PFSK-1 (cell line): ENCODE results near the gene EFCC1.

Experiments used
- FOXP2 ChIP-seq: optimal IDR thresholded peaks from 2 replicates; pipeline ENCODE3; 2011; ENCODE audit warnings: borderline replicate concordance, control low read depth, inconsistent platforms; ENCODE audit not compliant: insufficient read depth; ENCODE audit errors: extremely low read length, extremely low read depth
- POLR2AphosphoS5 ChIP-seq: IDR thresholded peaks from 2 replicates; pipeline ENCODE4 v1.6.1; 2012; ENCODE audit warnings: low read depth, mild to moderate bottlenecking, control low read depth, low read length, moderate library complexity
- SIN3A ChIP-seq: IDR thresholded peaks from 2 replicates; pipeline ENCODE4 v1.6.1; 2012; ENCODE audit warnings: mild to moderate bottlenecking, low read length, moderate library complexity, borderline replicate concordance; ENCODE audit not compliant: insufficient read depth
- TAF1 ChIP-seq: IDR thresholded peaks from 2 replicates; pipeline ENCODE4 v1.6.1; 2012; ENCODE audit warnings: low read length, control low read depth, borderline replicate concordance; ENCODE audit not compliant: insufficient read depth
- TF ChIP-seq, protein P1 (sequence below), 2 experiments: IDR thresholded peaks; 2 replicates each; pipeline versions ENCODE4 v1.6.1 to v1.8.0; 2011 to 2012; ENCODE audit warnings: low read depth in 2 of 2, low read length in 2 of 2, control low read depth in 1 of 2, inconsistent platforms in 1 of 2, mild to moderate bottlenecking in 1 of 2, moderate library complexity in 1 of 2; ENCODE audit not compliant: insufficient read depth in 1 of 2

EFCC1 gene

DNA sequence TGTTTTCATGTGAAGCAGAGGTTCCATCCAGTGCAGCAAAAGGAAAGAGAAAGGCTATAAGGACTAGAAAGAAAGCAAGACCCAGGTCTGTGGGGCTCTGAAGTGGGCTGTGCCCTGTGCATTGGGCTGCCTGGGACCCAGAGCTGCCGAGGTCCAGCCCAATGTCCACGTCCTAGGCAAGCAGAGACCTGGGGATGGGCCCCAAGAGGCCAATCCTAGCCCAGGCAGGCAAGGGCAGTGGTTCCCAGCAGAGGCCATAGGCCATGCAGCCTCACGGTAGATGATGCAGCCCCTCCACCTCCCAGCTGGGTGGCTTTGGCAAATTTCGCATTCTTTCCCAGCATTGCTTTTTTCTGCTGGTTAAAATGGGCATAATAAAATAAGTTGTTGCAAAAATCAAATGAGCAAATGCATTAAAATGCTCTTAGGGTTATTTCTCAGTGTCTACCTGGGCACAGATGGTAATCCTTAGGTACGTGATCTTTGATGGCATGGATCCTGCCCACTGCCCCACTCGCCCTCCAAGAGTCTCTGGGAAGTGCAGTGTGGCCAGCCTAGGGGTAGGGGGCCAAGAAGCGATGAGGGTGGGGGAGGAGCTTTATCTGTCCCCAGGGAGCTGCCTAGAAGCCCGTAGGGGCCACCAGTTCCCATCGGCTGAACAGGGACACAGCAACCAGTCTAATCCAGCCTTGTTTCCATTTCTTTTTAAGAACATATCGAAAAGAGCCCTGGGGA, 37.2 kb downstream of the EFCC1 start:
- TF ChIP-seq FOXP2, result no peak
- TF ChIP-seq SIN3A, result no peak
- no peak for TF ChIP-seq POLR2AphosphoS5
- TF ChIP-seq TAF1, result no peak
- TF ChIP-seq, protein P1, sequence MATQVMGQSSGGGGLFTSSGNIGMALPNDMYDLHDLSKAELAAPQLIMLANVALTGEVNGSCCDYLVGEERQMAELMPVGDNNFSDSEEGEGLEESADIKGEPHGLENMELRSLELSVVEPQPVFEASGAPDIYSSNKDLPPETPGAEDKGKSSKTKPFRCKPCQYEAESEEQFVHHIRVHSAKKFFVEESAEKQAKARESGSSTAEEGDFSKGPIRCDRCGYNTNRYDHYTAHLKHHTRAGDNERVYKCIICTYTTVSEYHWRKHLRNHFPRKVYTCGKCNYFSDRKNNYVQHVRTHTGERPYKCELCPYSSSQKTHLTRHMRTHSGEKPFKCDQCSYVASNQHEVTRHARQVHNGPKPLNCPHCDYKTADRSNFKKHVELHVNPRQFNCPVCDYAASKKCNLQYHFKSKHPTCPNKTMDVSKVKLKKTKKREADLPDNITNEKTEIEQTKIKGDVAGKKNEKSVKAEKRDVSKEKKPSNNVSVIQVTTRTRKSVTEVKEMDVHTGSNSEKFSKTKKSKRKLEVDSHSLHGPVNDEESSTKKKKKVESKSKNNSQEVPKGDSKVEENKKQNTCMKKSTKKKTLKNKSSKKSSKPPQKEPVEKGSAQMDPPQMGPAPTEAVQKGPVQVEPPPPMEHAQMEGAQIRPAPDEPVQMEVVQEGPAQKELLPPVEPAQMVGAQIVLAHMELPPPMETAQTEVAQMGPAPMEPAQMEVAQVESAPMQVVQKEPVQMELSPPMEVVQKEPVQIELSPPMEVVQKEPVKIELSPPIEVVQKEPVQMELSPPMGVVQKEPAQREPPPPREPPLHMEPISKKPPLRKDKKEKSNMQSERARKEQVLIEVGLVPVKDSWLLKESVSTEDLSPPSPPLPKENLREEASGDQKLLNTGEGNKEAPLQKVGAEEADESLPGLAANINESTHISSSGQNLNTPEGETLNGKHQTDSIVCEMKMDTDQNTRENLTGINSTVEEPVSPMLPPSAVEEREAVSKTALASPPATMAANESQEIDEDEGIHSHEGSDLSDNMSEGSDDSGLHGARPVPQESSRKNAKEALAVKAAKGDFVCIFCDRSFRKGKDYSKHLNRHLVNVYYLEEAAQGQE (IDR thresholded peaks at IDR 0.05; ENCODE audit: insufficient read depth in 1 of 2, low read depth in 2 of 2, low read length in 2 of 2), result no peak

DNA sequence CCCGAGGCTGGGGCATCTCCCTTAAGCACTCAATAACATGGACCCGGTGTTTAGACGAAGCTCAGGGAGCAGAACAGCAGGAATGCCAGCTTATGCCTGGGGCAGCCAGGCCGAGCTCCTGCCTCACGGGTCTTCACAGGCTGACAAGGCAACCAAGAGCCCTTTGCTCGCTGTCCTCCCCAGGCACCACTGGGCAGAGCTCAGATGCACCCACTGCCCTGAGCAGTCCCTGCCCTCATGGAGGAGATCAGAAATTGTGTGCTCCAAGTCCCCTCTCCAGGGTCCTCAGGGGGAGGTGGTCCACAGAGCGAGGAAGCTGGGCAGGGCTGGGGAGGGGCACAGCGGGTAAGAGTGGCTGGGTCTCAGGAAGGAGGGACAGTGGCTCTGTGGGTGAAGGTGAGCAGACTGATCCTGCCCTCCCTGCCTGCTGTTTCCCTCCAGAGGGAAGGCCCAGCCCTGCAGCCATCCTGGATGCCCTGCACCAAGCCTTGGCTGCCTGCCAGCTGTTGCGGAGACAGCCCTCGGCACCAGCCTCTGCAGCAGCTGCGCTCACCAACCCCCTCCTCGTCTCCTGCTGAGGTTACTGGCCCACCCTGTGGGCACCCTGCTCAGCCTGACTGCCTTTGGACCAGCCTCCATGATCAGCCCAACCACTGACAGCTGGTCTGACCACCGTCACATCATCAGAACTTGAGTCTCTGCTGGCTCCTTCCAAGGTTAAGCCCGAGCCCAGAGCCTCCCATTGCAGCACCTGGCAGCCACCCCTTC, 38.4 kb downstream of the EFCC1 start:
- TF ChIP-seq FOXP2 (no peak), TAF1 (no peak)

DNA sequence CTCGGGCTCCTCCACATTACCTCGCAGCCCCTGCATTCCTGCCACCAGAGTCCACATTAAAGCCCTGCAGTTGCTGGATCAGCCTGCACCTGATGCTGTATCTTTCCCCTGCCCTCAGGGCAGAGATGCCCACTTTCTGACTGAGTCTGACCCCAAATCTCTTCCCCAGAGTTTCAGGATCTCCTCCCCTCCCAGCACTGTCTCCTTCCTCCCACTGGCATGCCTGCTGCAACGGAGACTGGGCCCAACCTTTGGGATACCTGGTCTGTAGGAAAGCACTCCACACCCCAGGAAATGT, 38.9 kb downstream of the EFCC1 start:
- TF ChIP-seq TAF1 (no peak), SIN3A (no peak), POLR2AphosphoS5 (no peak), FOXP2 (no peak)
- TF ChIP-seq, protein P1 (IDR thresholded peaks at IDR 0.05; ENCODE audit: insufficient read depth in 1 of 2, low read depth in 2 of 2, low read length in 2 of 2), result no peak

DNA sequence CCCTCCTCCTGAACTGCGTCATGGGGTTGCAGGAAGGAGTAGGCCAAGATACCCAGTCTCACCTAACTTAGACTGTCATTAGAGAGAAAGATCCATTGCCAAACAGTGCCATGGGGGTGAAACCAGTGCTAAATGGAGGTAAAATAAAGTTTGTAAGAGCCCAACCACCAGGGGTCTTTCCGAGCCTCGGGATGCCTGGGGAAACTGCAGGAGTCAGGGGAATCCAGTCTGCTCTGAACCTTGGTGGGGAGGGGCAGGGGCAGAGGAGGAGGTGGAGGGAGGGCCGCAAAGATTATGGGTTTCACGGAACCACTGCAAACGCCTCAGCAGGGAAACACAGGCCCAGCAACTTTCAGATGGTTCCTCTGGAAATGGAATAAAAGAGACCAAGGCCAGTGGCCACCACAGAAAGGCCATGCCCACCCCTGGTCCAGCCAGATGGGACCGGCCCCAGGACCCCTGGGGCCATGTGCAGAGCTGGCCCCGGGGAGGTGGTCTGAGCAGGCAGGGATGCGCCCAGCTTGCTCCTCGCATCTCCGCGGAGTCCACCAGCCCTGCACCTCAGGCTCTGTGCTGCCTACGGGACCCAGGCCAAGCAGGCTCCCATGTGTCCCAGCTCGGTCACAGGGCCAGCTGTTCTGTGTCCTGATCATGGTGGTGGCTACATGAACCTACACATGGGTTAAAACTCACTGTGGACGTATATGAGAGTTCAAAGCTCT, 39.6 kb downstream of the EFCC1 start:
- TF ChIP-seq TAF1 (no peak), POLR2AphosphoS5 (no peak), FOXP2 (no peak), SIN3A (no peak)
- TF ChIP-seq, protein P1 (IDR thresholded peaks at IDR 0.05; ENCODE audit: insufficient read depth in 1 of 2, low read depth in 2 of 2, low read length in 2 of 2), result no peak

DNA sequence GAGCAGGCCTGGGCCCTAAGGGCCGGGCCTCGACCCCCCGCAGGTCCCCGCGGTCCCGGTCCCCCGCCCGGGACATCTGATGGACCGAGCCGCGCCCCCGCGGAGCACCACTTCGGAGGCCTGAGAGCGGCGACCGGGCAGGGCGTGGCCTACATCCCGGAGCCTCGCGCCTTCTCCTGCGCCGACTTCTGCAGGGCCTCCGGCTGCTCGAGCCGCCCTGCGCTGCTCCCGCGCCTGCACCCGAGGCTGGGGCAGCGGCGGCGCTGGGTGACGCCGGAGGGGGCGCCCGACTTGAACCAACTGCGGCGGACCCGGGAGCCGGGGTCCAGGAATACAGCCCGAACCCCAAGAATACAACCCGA, 44.6 kb downstream of the EFCC1 start:
- no peak for TF ChIP-seq POLR2AphosphoS5
- TF ChIP-seq FOXP2, result no peak
- TF ChIP-seq SIN3A, result no peak
- TF ChIP-seq TAF1, result no peak
- TF ChIP-seq, protein P1 (IDR thresholded peaks at IDR 0.05; ENCODE audit: insufficient read depth in 1 of 2, low read depth in 2 of 2, low read length in 2 of 2), result no peak
